ES-I3 (cell line): Measurements from ENCODE around the gene SH3PXD2B.
"Not testable (repeated sequence)": the region's sequence is repeated elsewhere in the genome, so short reads cannot be mapped to it uniquely, and the experiment has no call there.

Experiments used
- H3K36me3 ChIP-seq: 2 replicates; pipeline ENCODE4 v1.6.1; 2013; ENCODE audit warnings: mild to moderate bottlenecking, low read length, control low read depth, moderate library complexity; ENCODE audit not compliant: insufficient read depth
- H3K4me1 ChIP-seq: 2 replicates; pipeline ENCODE4 v1.6.1; 2013; ENCODE audit warnings: mild to moderate bottlenecking, control low read depth, low read length; ENCODE audit not compliant: insufficient read depth
- H3K9ac ChIP-seq: 2 replicates; pipeline ENCODE4 v1.6.1; 2013; ENCODE audit warnings: low read depth, mild to moderate bottlenecking, low read length, moderate library complexity
- H3K9me3 ChIP-seq: 2 replicates; pipeline ENCODE4 v1.6.1; 2013; ENCODE audit warnings: mild to moderate bottlenecking, low read length, moderate library complexity; ENCODE audit not compliant: control insufficient read depth, insufficient read depth

SH3PXD2B gene

DNA sequence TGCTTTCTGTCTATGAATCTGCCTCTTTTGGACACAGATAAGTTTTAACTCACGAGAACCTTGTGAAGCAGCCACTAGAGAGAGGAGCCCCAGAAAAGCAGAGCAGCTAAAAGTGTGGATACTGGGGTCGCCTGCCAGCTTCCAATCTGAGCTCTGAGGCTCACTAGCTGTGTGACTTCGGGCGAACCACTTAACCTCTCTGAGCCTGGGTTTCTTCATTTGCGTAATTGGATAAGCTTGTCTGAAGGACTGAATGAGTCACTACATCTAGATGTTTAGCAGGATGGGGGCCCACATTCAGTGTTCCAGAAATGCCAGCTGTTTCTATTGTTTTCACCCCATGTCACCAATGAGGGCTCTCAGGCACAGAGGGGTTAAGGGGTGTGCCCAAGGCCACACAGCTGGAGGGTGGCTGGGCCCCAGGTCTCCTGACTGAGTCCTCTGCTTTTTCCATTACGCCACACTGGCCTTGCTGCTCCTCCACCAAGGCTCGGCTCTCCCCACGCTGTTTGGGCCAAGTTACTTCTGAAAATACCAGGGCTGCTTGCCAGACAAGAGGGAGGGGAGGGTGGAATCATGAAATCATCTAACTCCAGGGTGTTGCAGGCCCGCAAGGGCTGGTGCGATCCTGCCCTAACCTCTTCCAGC is 36.2 kb downstream of the SH3PXD2B start:
- Histone ChIP-seq H3K4me1 (peaks cover 11% of the 10 kb centered on the region; the same call in 1 of the 2 replicates), H3K36me3 (peaks cover 10% of the 10 kb centered on the region), H3K9ac (no peak overlapping the region)

DNA sequence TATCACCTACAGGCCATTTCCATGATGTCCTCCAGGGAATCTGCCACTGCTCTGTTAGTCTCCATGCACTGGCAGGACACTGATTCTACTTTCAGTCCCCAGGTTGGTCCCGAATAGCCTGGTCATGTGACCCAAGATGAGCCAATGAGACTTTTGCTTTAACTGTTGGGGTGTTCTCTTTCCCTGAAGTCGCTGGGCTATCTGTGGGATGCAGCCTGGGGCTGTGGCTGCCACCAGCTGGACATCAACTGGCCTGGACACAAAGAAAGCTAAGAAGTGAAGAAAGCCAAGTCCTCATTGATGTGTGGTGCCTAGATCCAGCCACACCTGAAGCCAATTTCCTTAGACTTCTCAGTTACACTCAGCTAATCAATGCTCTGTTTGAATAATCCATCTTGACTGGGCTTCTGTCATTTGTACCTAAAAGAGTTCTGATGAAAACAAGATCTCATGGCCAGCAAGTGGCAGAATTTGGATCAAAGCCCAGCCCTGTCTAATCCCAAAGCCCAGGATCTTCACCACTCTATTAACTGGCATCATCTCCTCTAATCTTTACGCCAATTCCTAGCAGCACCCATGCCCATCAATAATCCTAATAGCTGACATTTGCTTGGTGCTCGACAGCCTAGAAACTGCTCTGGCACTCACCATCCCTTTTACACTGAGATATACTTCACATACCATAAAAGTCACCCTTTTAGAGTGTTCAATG is 37.0 kb downstream of the SH3PXD2B start:
- no peak overlapping the region for H3K9ac ChIP-seq
- peaks cover 16% of the 10 kb centered on the region; the same call in 1 of the 2 replicates for H3K4me1 ChIP-seq
- H3K36me3 ChIP-seq: peaks cover 10% of the 10 kb centered on the region
- H3K9me3 ChIP-seq: no peaks in the 10 kb centered on the region

More for the DNA sequence above, 36.2 kb downstream of the SH3PXD2B start:
- H3K9me3 ChIP-seq: no peaks in the 10 kb centered on the region

DNA sequence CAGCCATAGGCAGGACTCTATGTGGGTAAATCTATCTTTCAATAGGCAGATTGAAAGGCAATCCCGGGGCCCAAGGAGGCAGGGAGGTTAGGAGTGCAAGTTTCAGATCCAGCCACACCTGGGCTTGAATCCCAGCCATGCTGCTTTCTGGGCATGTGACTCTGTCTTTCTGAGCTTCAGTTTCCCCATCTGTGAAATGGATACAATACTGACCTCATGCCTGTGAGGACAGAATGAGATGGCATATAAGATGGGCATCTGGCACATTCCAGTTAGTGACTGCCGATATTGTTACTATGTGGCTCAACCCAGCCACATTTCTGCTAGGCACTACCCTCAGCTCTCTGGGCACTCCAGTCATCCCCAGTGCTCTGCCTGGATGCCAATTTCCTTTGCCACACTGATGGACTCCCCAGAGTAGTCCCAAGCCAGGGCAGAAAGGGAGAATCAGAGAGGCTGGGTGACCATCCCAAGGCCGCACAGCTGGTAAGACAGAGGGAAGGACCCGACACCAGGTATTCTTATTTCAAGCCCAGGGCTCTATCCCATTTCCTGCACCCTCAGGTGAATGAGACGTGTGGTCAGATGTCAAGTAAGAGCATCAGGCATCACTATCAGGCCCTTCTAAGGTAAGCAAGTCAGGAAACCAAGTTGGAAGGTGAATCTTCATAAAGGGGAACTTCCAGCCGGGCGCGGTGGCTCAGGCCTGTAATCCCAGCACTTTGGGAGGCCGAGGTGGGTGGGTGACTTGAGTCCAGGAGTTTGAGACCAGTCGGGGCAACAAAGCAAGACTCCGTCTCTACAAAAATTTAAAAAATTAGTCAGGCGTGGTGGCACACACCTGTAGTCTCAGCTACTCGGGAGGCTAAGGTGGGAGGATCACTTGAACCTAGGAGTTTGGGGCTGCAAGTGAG is 38.7 kb downstream of the SH3PXD2B start:
- peaks cover 16% of the 10 kb centered on the region; the same call in 1 of the 2 replicates for H3K4me1 ChIP-seq
- no peak overlapping the region for H3K9ac ChIP-seq
- H3K9me3 ChIP-seq: no peaks in the 10 kb centered on the region

DNA sequence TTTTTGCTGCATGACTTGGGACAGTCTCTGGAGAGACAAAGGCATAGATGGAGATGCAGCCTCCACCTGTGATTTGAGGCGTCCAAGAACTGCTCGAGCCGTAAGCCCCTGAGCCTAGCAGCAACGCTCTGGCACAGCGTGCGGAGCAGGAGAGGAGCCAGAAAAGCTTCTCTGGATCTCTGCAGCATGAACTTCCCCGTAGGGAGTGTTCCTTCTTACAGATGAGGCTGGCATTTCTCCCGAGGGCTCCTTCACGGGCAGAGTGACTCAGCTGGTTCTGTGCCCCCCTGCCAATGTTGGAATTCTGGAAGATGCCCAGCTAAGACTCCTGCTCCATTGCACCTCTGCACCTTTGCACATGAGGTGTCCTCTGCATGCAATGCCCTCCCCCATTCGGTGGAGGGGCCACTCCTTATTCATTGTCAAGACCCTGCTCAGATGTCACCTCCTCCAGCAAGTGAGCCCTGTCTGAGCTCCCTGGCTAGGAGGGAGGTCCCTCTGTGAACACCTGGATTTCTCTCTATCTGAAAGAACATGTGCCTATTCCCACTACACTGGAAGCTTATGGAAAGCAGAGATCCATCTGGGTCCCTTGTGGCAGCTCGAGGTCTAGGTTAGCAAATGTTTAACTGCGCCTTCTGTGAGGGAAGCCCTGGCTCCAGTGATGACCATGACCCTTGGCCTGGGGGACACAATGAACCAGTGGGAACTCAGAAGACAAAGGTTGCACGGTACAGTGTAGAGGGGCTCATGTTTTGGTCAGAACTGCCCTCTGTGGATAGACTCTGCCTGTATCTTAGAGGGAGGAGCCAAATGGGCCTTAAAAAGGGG is 39.6 kb downstream of the SH3PXD2B start:
- Histone ChIP-seq H3K9me3 (no peaks in the 10 kb centered on the region), H3K9ac (no peak overlapping the region), H3K36me3 (no peaks in the 10 kb centered on the region; the same call in 1 of the 2 replicates), H3K4me1 (peaks cover 16% of the 10 kb centered on the region; the same call in 1 of the 2 replicates)

More for the DNA sequence above, 38.7 kb downstream of the SH3PXD2B start:
- H3K36me3 ChIP-seq: peaks cover under 1% of the 10 kb centered on the region

DNA sequence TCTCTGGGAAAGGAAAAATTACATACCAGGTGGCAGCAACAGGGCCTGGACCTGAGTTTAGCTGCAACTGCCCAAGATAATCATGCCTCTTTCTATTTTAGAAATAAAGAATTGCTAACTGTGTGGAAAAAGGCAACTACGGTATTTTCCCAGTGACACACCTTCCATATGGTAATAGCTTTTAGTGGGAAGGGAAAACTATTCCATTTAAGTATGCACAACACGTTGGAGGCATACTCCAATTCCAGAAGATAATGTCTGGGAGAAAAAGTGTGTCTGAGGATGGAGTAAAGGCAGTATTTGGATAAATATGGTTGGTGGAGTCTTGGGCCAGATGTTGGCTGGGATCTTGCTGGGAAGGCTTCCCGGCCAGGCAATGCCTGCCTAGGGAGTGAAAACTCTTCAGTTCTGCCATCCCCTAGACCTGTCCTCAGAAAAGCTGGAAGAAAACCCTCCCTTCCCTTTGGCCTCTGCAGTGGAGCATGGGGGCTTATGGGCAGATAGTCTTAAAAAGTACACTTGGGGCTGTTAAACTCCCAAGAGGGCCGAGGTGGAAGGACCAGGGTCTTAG is 40.6 kb downstream of the SH3PXD2B start:
- Histone ChIP-seq H3K4me1 (peaks cover 16% of the 10 kb centered on the region; the same call in 1 of the 2 replicates), H3K36me3 (no peaks in the 10 kb centered on the region; the same call in 1 of the 2 replicates), H3K9ac (no peak overlapping the region), H3K9me3 (no peaks in the 10 kb centered on the region)

DNA sequence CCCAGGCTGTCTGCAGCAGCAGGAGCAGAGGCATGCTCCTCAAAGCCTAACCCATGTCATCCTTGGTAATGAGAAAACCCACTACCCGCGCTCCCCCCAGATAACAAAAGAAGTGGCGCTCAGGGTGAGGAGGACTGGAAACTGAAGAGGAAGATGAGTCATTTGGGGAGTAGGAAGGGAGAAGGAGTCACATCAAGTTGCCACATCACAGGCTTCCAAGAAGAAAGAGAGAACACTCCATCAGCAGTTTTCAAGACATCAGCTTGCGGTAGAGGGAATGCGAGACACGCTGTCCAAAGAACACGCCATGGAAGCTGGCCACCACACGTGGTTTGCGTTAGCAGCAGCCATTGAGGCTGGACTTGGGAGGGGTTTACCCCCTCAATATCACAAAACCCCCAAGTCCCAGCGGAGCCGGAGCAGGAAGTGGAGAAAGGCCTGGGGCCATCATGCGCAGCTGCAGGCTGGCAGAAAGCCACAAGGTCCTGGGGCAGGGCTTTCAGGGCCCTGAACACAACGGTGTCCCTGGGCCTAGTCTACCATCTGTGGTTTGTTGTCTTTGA is 41.5 kb downstream of the SH3PXD2B start:
- Histone ChIP-seq H3K4me1 (peaks cover 16% of the 10 kb centered on the region; the same call in 1 of the 2 replicates), H3K36me3 (no peaks in the 10 kb centered on the region), H3K9ac (no peak overlapping the region), H3K9me3 (no peaks in the 10 kb centered on the region)

DNA sequence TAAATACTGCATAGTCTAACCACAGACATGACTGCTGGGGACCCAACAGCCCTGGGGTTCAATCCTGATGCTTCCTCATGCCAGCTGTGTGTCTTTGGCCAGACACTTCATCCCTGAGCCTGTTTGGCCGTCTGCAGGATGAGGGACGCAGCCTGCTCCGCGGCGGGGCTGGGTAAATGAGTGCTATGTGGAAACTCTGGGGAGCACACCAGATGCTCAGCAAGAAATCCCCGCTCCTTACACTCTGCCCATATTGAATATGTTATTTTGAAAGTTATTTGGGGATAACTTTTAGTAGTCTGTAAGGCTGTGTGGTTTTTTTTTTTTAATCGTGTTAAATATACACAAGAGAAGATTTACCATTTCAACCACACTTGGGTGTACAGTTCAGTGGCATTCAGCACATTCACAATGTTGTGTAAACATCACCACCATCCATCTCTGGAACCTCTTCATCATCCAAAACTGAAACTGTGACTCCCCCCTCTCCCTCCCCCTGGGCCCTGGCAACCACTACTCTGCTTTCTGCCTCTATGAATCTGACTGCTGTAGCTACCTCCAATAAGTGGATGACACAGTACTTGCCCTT is 42.7 kb downstream of the SH3PXD2B start:
- Histone ChIP-seq H3K36me3 (no peaks in the 10 kb centered on the region), H3K9me3 (no peaks in the 10 kb centered on the region), H3K4me1 (peaks cover 16% of the 10 kb centered on the region; the same call in 1 of the 2 replicates), H3K9ac (no peak overlapping the region)

DNA sequence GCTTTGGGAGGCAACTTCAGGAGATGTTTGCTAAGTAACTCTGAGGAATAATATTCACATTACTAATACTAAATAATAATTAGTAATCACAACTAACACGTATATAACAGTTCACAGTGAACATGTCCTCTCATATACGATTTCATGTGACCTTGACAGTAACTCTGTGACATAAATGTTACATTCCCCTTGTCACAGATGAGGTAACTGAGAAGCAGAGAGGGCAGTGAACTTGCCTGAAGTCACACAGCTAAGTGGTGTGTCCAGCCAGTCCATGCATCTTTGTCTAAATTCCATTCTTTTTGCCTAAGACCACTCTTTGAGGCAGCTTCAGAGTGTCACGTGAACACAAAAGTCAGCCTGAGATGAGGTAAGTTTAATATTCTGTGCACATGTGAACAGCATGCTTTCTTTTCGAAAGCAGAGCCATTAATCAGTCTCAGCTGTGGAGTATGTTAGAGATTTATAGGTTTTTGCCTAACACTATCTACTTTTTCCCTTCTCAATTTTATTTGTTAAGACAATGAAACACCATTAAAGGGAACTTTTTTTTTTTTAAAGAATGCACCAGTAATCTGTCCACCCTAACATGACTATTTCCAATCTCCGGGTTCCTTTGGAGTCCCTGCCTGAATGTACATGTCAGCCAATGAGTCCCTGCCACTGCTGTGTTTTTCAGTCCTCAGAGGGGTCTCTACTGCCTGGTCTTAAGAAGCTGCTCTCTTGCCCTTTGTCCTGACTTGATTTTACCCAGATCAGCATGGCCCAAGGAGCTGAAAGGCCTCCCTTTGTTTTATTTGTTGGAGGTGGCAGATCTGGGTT is 43.5 kb downstream of the SH3PXD2B start:
- Histone ChIP-seq H3K4me1 (peaks cover 16% of the 10 kb centered on the region; the same call in 1 of the 2 replicates), H3K9me3 (no peaks in the 10 kb centered on the region), H3K9ac (no peak overlapping the region)

DNA sequence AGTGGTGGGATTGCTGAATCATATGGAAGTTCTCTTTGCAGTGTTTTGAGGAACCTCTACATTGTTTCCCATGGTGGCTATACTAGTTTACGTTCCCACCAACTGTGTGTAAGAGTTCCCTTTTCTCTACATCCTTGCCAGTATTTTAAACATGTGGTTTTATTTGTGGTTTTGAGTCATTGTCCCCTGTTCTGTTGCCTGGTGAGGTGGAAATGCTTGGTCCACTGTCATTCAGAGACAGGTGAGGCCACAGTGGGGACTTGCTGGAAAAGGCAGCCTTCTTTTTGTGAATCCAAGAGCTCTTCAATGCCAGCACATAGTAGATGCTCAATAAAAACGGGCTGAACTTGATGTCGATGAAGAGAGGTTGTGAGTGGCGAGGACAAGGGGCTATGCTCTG is 44.2 kb downstream of the SH3PXD2B start:
- Histone ChIP-seq H3K4me1 (peaks cover 15% of the 10 kb centered on the region; the same call in 1 of the 2 replicates), H3K9me3 (no peaks in the 10 kb centered on the region), H3K36me3 (0 out of 2 replicates have a peak, but pooled peaks cover 2% of the 10 kb centered on the region), H3K9ac (no peak overlapping the region)

More for the DNA sequence above, 43.5 kb downstream of the SH3PXD2B start:
- H3K36me3 ChIP-seq: no peaks in the 10 kb centered on the region

DNA sequence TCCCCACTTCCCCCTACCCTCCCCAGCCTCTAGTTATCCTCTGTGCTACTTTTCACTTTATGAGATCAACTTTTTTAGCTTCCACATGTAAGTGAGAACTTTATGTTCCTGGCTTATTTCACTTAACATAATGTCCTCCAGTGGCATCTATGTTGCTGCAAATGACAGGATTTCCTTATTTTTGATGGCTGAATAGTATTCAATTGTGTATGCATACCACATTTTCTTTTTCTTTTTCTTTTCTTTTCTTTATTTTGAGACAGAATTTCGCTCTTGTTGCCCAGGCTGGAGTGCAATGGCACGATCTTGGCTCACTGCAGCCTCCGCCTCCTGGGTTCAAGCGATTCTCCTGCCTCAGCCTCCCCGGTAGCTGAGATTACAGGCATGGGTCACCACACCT is 44.8 kb downstream of the SH3PXD2B start:
- H3K4me1 ChIP-seq: peaks cover 11% of the 10 kb centered on the region; the same call in 1 of the 2 replicates
- H3K9me3 ChIP-seq, H3K9ac ChIP-seq, H3K36me3 ChIP-seq: not testable (repeated sequence)

DNA sequence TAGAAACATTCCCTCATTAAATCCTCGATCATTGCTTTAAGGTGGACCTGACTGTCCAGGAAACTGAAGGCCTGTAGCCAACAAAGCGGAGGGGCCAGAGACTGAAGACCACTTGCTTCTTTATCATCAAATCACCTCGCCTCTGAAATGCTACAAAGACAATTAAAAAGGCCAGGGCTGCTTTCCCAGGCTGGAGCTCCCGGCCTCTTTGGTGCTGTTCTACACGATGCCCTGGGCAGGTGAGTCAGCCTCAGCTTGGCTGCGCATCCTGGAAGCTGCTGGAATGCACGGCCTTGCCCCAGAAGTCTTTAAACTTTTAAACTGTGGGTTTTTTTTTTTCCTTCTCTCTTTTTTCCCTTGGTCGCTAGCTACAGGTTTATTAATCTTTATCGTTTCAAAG is 46.5 kb downstream of the SH3PXD2B start:
- peaks cover 9% of the 10 kb centered on the region; the same call in 1 of the 2 replicates for H3K4me1 ChIP-seq
- H3K9ac ChIP-seq: no peak overlapping the region
- H3K9me3 ChIP-seq: no peaks in the 10 kb centered on the region
- peaks cover 6% of the 10 kb centered on the region; the same call in 1 of the 2 replicates for H3K36me3 ChIP-seq

DNA sequence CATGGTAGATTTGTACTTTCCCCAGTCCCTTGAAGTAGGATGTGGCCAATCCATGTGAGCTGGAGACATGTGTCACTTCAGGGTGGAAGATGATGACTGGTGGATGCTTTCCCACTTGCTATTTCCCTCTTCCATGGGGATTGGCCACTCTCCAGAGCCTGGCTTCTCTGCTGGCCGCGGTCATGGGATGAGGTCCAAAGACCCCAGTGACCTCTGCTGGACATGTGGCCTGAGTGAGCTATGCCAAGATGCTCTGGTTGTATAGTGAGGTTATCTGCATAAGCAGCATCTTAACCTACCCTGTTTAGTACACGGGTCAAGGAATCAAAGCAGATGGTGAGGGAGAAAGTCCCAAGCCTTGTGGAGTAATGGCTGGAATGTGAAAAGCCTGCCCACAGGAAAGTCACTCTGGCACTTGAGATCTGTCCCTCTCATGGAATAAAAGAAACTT is 47.1 kb downstream of the SH3PXD2B start:
- H3K9me3 ChIP-seq: no peaks in the 10 kb centered on the region
- no peak overlapping the region for H3K9ac ChIP-seq
- peaks cover 8% of the 10 kb centered on the region; the same call in 1 of the 2 replicates for H3K4me1 ChIP-seq
- peaks cover 6% of the 10 kb centered on the region; the same call in 1 of the 2 replicates for H3K36me3 ChIP-seq
